ENCODE data around the gene SPATA9. TPM values are rescaled to one million over a fixed set of nuclear protein-coding genes. Genes with fewer than 3 reads are reported as not detected.
A peak's percentile ranks its signal among the peaks of the same experiment; 100 is the strongest.

The SPATA9 gene
- total RNA-seq, 6 experiments from 2014 or later, result 0.17 to 0.73 (median 0.48) TPM

- peak overlapping the region; percentile 87 for H3K27ac Mint-ChIP-seq
- no peaks in the 10 kb centered on the region for H3K27me3 Mint-ChIP-seq (ENCODE audit: insufficient read depth)
- peaks cover 7% of the 10 kb centered on the region; the same call in 1 of the 2 replicates for H3K36me3 Mint-ChIP-seq (ENCODE audit: low read depth)
- no peak for TF ChIP-seq CTCF (IDR thresholded peaks at IDR 0.05)
- H3K4me3 Mint-ChIP-seq, result peak overlapping the region; percentile 48; the same call in 1 of the 2 replicates
- peaks cover 4% of the 10 kb centered on the region; the same call in 1 of the 2 replicates for H3K9me3 Mint-ChIP-seq
- DNase-seq, result peak; percentile 75
- peaks cover 24% of the 10 kb centered on the region for H3K4me1 Mint-ChIP-seq (ENCODE audit: low read depth)
These were observed 51.4 kb downstream of the SPATA9 start for GRCh38 chr5:95631255-95631958.

DNA sequence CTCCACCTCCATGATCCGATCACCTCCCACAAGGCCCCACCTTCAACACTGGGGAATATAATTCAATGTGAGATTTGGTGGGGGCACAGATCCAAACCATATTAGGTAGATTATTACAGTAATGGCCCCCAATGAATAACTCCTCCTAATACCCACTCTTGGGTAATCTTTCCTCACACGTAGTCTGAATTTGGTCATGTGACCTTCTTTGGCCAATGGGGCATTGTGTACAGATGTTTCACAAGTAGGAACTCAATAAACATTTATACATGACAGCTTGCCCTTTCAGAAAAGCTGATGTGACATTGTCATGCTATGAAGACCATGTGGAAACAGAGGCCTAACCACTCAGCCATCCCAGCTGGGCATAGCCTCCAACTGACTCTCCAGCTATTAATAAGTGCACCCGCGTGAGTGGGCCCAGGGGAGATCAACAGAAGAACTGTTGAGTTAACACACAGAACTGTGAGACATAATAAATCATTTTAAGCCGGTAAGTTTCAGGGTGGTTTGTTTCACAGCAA is 52.3 kb downstream of the SPATA9 start:
- H3K4me1 Mint-ChIP-seq (ENCODE audit: low read depth), result peaks cover 26% of the 10 kb centered on the region
- no peak overlapping the region for H3K27ac Mint-ChIP-seq
- no peak for DNase-seq
- no peak for TF ChIP-seq CTCF (IDR thresholded peaks at IDR 0.05)
- H3K36me3 Mint-ChIP-seq (ENCODE audit: low read depth), result peaks cover 7% of the 10 kb centered on the region; the same call in 1 of the 2 replicates
- peaks cover 4% of the 10 kb centered on the region; the same call in 1 of the 2 replicates for H3K9me3 Mint-ChIP-seq
- no peaks in the 10 kb centered on the region for H3K27me3 Mint-ChIP-seq (ENCODE audit: insufficient read depth)
- H3K4me3 Mint-ChIP-seq, result no peak overlapping the region

DNA sequence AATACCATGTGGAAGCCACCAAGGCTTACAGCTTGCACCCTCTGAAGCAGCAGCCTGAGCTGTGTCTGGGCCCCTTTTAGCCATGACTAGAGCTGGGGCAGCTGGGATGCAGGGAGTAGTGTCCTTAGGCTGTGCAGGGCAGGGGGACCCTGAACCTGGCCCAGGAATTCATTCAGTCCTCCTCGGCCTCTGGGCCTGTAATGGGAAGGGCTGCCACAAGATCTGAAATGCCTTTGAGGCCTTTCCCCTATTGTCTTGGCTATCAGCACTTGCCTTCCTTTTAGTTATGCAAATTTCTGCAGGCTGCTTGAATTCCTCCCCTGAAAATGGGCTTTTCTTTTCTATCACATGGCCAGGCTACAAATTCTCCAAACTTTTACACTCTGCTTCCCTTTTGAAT is 53.9 kb downstream of the SPATA9 start:
- Mint-ChIP-seq H3K4me3 (no peak overlapping the region), H3K27me3 (ENCODE audit: insufficient read depth) (peaks cover 6% of the 10 kb centered on the region; the same call in 1 of the 2 replicates), H3K9me3 (peaks cover 4% of the 10 kb centered on the region; the same call in 1 of the 2 replicates), H3K36me3 (ENCODE audit: low read depth) (peaks cover 7% of the 10 kb centered on the region; the same call in 1 of the 2 replicates), H3K4me1 (ENCODE audit: low read depth) (peaks cover 29% of the 10 kb centered on the region), H3K27ac (no peak overlapping the region)
- DNase-seq, result no peak
- no peak for TF ChIP-seq CTCF (IDR thresholded peaks at IDR 0.05)

GRCh38 chr5:95627971-95628810 is 54.6 kb downstream of the SPATA9 start:
- no peak overlapping the region for H3K27ac Mint-ChIP-seq
- H3K36me3 Mint-ChIP-seq (ENCODE audit: low read depth), result peaks cover 7% of the 10 kb centered on the region; the same call in 1 of the 2 replicates
- DNase-seq, result no peak
- peaks cover 7% of the 10 kb centered on the region for H3K27me3 Mint-ChIP-seq (ENCODE audit: insufficient read depth)
- no peak for TF ChIP-seq CTCF (IDR thresholded peaks at IDR 0.05)
- no peak overlapping the region for H3K4me3 Mint-ChIP-seq
- peaks cover 29% of the 10 kb centered on the region for H3K4me1 Mint-ChIP-seq (ENCODE audit: low read depth)
- no peaks in the 10 kb centered on the region; the same call in 1 of the 2 replicates for H3K9me3 Mint-ChIP-seq

DNA sequence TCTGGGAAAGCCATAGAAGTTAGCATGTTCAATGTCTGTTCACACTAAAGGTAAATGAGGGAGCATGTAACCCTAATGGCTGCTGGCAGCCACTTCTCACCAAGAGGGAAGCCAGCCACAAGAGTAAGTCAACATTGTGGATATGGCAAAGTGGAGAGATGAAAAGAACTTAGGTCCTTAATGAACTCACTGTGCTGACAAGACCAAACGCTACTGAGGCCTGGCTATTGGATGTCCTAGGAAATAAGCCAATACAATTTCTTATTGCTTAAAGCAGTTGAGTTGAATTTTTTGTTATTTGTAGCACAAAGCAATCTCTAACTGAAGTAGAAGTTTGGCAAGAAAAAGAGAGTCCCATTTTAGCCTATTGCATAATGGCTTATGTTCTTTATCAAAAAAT is 56.1 kb downstream of the SPATA9 start:
- Mint-ChIP-seq H3K9me3 (no peaks in the 10 kb centered on the region), H3K27me3 (ENCODE audit: insufficient read depth) (peaks cover 7% of the 10 kb centered on the region), H3K36me3 (ENCODE audit: low read depth) (no peaks in the 10 kb centered on the region), H3K4me1 (ENCODE audit: low read depth) (peaks cover 20% of the 10 kb centered on the region), H3K4me3 (no peak overlapping the region), H3K27ac (no peak overlapping the region)
- no peak for TF ChIP-seq CTCF (IDR thresholded peaks at IDR 0.05)
- DNase-seq, result no peak
